Breast epithelium (tissue), 4 donors: ENCODE data around the gene KLC1. TPM values are rescaled to one million over a fixed set of nuclear protein-coding genes. Genes with fewer than 3 reads are reported as not detected.

Experiments
- DNase-seq, 2 donors: peaks; one replicate each; pipeline ENCODE4 v3.0.0-alpha.2; 2019; ENCODE audit warnings: low spot score in 2 of 2
- H3K27ac ChIP-seq, 2 donors: fragments of 200-600 bp; sonication (generic) in 1 of 2; one replicate each; pipeline ENCODE4 v1.5.1; 2016 to 2019; ENCODE audit warnings: mild to moderate bottlenecking in 1 of 2
- H3K27me3 ChIP-seq, 2 donors: fragments of 200-600 bp; sonication (generic) in 1 of 2; one replicate each; pipeline versions ENCODE4 v1.5.1 to v1.6.0; 2017 to 2019; ENCODE audit warnings: control low read depth in 1 of 2, mild to moderate bottlenecking in 1 of 2
- H3K36me3 ChIP-seq: fragments of 200-600 bp; one replicate; pipeline ENCODE4 v1.5.1; 2019
- H3K4me1 ChIP-seq, 2 donors: fragments of 200-600 bp; sonication (generic); one replicate each; pipeline ENCODE4 v1.5.1; 2016 to 2019; ENCODE audit warnings: control low read depth in 1 of 2
- H3K4me3 ChIP-seq, 3 donors: fragments of 200-600 bp; sonication (generic); 1 replicate in 2 of 3; 2 replicates in 1 of 3; pipeline ENCODE4 v1.5.1; 2016 to 2019; ENCODE audit warnings: mild to moderate bottlenecking in 3 of 3, moderate library complexity in 2 of 3
- H3K9me3 ChIP-seq, 2 donors: fragments of 200-600 bp; sonication (generic) in 1 of 2; one replicate each; pipeline ENCODE4 v1.5.1; 2016 to 2019; ENCODE audit warnings: control low read depth in 1 of 2
- POLR2A ChIP-seq: fragments of 450-650 bp; IDR thresholded peaks from one replicate; pipeline ENCODE4 v1.6.1; 2016; ENCODE audit warnings: antibody characterized with exemption, mild to moderate bottlenecking, moderate library complexity
- POLR2AphosphoS5 ChIP-seq, 3 donors: sonication (generic); formaldehyde crosslinking; IDR thresholded peaks; one replicate each; pipeline ENCODE4 v1.6.1; 2017; ENCODE audit warnings: antibody characterized with exemption in 3 of 3
- intact Hi-C: fragments of 100-400 bp; cut with DNase I; formaldehyde crosslinking; loops from one replicate; pipeline ENCODE4 v1.15.1; 2023; ENCODE audit warnings: low total_unique reads
- total RNA-seq, 3 donors: library from RNA; depleted of rRNA; stranded (reverse); fragments of >200 nt; gene quantifications; one replicate each; pipeline ENCODE4 v1.1.0, GENCODE V29; 2016
- TF ChIP-seq, protein P1 (sequence below), 3 donors: fragments of 450-650 bp; IDR thresholded peaks; one replicate each; pipeline ENCODE4 v1.5.1; 2016 to 2017; ENCODE audit warnings: antibody characterized with exemption in 3 of 3, mild to moderate bottlenecking in 3 of 3, moderate library complexity in 3 of 3

Gene KLC1
- total RNA-seq, 3 donors from 2014 or later: 222 to 275 (median 253) TPM

DNA sequence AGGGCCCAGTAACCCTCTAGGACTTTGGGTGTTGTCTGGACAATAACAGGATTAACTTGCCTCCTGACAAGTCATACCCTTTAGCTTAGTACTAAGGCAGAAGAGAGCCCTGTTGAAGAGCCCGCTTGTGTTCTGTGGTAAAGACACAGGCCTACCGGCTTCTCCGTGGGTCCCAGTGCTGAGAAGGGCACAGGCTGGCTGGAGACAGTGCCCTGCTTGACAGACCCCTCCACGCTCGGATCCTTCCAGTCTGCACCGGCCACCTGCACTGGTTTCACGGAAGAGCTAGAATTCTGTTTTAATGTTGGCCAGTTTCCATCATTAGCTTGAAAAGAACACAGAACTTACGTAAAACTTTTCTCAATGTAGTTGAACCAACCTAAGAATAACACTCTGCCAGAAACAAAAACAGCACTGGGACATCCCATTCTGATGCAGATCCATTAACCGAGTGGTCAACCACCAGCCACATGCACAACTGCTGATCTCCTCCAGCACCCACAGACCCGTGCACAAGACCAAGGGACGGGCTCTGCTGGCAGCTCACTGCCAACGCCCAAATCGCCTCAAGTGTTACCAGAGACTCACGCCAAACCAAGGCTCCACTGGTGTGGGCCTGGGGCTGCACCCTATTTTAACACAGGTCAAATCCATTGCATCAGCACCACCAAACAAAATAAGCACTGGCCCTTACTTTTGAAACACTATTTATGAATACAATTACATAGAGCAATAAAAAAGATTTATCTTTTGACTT, 113.7 kb downstream of the KLC1 start:
- Histone ChIP-seq H3K9me3 (no peaks in the 10 kb centered on the region), H3K4me3 (no peak overlapping the region), H3K4me1 (peaks cover 0 to 3% of the 10 kb centered on the region in 2 donors), H3K36me3 (no peaks in the 10 kb centered on the region), H3K27me3 (no peaks in the 10 kb centered on the region), H3K27ac (no peak overlapping the region)
- DNase-seq: no peak
- intact Hi-C loops: no loop called here
- TF ChIP-seq POLR2A: no peak

DNA sequence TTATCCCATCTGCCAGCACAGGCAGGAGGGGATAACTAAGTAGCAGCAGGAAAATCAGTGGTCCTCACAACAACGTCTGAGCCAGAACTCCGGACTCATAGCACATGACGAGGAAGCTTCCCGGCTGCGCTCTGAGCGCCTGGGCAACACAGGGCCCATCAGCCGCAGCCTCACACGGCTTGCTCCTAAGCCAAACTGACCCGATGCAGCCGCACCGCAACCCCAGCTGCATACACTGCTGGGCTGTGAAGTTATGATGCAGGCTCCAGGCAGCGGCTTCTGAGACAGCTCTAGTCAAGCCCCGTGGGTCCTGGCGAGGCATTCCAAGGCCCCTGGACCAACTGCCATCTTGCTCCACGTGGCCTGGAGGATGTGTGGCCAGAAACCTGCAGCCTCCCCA, 114.7 kb downstream of the KLC1 start:
- DNase-seq: no peak

DNA sequence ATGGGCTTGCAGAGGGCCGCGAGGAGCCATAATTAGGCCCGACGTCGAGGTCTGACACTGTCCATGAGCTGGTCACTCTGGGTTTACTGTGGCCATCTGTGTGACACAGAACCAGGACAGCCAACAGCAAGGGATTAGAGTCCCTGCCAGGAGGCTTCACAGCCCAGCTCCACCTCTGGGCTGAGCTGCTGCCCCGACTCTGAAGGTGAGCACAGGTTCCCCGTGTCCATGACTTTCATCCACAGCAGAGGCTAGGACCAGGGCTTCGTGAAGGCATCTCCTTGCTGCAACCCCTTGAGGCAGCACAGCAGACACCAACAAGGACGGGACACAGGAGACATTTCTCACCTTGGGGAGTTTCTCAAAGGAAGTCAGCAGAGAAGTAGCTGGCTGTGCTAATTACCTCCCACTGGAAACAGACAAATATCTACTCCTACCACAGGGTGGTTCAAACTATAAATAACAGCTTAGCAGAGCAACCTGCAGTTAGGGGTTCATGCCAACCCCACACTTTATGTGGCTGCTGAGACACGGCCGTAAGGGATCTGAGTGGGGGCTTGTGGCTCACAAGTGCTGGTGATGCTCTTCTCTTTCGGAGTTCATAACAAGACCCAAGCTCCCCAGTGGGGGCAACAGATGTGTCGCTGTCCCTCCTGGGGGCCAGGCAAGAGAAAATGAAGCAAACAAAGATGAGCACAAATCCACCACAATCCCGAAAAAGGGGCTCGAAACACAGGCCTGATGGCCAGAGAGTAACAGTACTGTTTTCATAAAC, 115.8 kb downstream of the KLC1 start:
- Histone ChIP-seq H3K36me3 (no peaks in the 10 kb centered on the region), H3K4me1 (no peaks in the 10 kb centered on the region), H3K4me3 (no peak overlapping the region), H3K27me3 (no peaks in the 10 kb centered on the region), H3K9me3 (no peaks in the 10 kb centered on the region), H3K27ac (no peak overlapping the region)
- TF ChIP-seq, protein P1, sequence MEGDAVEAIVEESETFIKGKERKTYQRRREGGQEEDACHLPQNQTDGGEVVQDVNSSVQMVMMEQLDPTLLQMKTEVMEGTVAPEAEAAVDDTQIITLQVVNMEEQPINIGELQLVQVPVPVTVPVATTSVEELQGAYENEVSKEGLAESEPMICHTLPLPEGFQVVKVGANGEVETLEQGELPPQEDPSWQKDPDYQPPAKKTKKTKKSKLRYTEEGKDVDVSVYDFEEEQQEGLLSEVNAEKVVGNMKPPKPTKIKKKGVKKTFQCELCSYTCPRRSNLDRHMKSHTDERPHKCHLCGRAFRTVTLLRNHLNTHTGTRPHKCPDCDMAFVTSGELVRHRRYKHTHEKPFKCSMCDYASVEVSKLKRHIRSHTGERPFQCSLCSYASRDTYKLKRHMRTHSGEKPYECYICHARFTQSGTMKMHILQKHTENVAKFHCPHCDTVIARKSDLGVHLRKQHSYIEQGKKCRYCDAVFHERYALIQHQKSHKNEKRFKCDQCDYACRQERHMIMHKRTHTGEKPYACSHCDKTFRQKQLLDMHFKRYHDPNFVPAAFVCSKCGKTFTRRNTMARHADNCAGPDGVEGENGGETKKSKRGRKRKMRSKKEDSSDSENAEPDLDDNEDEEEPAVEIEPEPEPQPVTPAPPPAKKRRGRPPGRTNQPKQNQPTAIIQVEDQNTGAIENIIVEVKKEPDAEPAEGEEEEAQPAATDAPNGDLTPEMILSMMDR (IDR thresholded peaks at IDR 0.05): no peak
- no peak for TF ChIP-seq POLR2A
- TF ChIP-seq POLR2AphosphoS5 (IDR thresholded peaks at IDR 0.05): no peak
- intact Hi-C loops: no loop called here
- DNase-seq: no peak

More for the DNA sequence above, 114.7 kb downstream of the KLC1 start:
- TF ChIP-seq POLR2AphosphoS5 (IDR thresholded peaks at IDR 0.05) (no peak), POLR2A (no peak)
- TF ChIP-seq, protein P1 (IDR thresholded peaks at IDR 0.05): no peak
- no peaks in the 10 kb centered on the region for H3K36me3 ChIP-seq
- intact Hi-C loops: no loop called here
- H3K27me3 ChIP-seq: no peaks in the 10 kb centered on the region
- no peaks in the 10 kb centered on the region for H3K4me1 ChIP-seq
- H3K4me3 ChIP-seq: no peak overlapping the region
- no peaks in the 10 kb centered on the region for H3K9me3 ChIP-seq
- H3K27ac ChIP-seq: no peak overlapping the region

DNA sequence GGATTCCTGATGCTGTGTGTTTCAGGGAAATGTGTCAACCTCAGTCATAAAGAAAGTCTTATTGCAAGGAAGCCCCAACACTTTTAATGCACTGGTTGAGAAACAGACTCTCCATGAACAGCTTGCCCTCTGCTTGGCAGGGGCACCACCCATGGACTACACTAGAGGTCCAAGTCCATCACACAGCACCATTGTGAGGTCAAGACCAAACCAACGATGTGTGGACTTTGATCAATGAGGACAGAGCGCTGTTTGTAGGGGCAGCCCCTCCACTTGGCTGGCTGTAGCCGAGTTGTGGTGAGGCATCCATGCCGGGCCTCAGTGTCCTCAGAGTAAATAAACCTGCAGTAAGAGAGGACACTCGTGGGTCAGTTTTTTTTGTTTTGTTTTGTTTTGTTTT, 116.4 kb downstream of the KLC1 start:
- Histone ChIP-seq H3K4me1 (no peaks in the 10 kb centered on the region), H3K27me3 (no peaks in the 10 kb centered on the region), H3K27ac (no peak overlapping the region), H3K4me3 (no peak overlapping the region), H3K9me3 (no peaks in the 10 kb centered on the region), H3K36me3 (no peaks in the 10 kb centered on the region)
- no peak for DNase-seq
- intact Hi-C loops: no loop called here
- TF ChIP-seq POLR2AphosphoS5 (IDR thresholded peaks at IDR 0.05): no peak
- TF ChIP-seq POLR2A: no peak
- TF ChIP-seq, protein P1 (IDR thresholded peaks at IDR 0.05): no peak

DNA sequence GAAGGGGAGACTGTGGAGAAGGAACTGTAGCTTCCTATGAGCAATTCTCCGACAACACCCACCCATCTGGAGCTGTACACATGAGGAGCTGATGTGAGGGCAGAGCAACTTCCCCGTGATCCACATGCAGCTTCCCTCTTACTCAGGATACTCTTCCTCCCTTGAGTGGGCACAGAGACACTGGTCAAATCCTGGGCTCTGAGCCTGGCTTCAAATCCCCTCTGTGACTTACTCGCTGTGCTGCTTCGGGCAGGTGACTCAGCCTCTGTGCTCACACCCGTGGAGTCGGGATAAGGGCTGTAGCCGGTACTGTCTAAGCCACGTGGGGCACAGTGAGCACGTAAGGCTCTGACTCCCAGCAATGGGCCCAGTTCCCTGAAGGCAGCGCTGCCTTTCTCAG, 117.7 kb downstream of the KLC1 start:
- intact Hi-C loops: no loop called here
- H3K4me1 ChIP-seq: no peaks in the 10 kb centered on the region
- no peak for DNase-seq
- TF ChIP-seq POLR2AphosphoS5 (IDR thresholded peaks at IDR 0.05): no peak
- TF ChIP-seq, protein P1 (IDR thresholded peaks at IDR 0.05): no peak
- no peak for TF ChIP-seq POLR2A
- no peaks in the 10 kb centered on the region for H3K9me3 ChIP-seq
- no peaks in the 10 kb centered on the region for H3K27me3 ChIP-seq
- no peak overlapping the region for H3K27ac ChIP-seq
- no peaks in the 10 kb centered on the region for H3K36me3 ChIP-seq
- H3K4me3 ChIP-seq: no peak overlapping the region
